Superior temporal gyrus (tissue), 1 donor: Measurements from ENCODE around the gene PECR.
"Not testable (repeated sequence)": the region's sequence is repeated elsewhere in the genome, so short reads cannot be mapped to it uniquely, and the experiment has no call there.

Source experiments
- DNase-seq: peaks from one replicate; pipeline ENCODE4 v3.0.0-alpha.2; 2016; ENCODE audit errors: extremely low spot score

Gene PECR

DNA sequence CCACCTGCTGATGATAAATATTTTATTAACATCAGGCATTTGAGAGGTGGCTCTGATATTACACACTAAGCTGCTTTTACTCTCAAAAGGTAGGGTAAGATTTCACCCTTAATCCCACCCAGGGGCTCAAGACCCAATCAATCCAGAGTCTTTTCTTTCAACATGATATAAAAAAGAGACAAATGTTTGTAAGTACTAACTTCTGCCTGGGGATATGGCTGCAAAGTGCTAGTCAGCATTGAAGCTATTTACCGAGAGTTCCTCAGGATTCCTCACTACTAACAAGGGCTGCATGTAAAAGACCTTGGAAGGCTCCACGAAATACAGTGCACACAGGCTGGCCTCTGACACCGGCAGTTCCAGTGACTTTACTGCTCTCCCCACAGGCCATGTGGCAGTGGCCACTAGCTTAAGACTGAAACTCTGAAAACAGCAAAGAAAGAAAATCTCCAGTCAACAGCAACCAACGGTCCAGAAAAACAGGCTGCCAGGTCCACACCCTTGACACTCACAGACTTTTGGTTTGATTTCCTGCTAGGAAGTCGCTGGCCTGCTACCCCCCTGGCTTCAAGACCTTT, 79.4 kb downstream of the PECR start:
- DNase-seq, result no peak

DNA sequence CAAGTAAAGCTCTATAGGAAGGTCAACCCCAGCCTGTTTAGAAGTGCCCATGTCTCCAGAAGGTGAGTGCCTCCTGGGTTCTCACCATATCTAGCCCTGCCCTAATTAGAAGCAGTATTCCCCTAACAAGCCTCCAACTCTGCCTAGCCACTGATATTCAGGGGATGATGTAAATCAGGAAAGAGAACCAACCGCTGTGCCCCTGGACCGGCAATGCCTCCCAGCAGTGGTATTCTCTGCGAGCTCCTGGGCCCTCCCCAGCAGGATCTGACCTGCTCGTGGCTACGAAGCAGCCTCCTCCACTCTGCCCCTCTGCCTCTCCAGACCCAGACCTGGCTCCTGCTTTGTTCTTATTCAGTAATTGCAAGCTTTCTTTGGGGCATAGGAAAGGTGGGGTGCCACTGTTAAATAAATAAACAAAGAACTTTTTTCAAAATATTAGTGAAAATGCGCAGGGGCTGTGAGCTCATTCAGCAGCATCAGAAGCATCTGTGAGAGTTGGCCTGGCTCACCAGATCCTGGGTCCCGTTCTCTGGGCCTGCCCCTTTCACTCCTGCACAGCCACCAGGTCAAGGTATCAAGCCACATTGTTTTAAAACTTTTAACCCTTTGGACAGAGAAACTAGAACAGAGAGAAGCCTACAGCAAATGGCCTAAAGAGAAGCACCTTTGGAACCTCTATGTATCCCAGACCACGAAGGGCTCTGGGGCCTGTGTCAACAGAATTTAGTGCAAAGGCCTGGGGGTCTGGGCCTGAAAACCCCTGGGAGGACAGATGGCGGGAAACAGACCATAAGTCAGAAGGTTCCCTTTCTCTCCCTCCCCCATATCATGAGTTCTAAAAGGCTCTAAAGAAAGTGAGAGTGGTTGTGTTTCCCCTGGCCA, 80.2 kb downstream of the PECR start:
- DNase-seq, result no peak

DNA sequence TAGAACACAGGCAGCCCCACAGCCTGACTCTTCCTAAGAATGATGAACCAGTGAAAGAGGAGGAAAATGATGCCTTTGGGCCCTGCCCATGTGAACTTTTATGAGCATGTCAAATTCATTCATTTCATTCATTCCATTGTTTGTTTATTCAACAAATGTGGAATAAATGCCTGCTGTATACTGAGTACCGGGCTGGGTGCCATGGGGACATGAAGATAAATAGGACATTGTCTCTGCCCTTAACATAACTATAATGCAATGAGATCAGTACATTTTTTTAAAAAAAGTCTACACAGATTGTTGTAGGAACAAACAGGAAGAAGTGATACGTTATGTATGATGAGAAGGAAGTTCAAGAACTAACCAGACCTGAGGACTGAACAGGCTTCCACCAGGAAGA, 83.0 kb downstream of the PECR start:
- peak; percentile 81 for DNase-seq

DNA sequence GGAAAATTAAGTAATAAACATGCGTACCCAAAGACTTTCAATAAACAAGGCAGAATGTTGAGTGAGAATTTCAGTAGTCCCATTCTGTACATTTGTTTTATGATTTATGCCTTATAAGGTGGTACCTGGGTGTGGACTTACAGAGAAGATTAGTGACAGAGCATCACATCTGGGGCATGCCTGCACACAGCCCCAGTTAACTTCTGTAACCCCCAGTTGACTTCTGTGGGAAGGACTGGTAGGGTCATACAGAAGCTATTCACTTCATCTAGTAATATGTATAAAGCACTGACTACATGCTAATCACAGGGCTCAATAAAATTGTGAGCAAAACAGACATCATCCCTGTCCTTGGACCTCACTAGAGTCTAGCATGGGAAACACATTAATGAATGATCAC, 84.4 kb downstream of the PECR start:
- no peak for DNase-seq

DNA sequence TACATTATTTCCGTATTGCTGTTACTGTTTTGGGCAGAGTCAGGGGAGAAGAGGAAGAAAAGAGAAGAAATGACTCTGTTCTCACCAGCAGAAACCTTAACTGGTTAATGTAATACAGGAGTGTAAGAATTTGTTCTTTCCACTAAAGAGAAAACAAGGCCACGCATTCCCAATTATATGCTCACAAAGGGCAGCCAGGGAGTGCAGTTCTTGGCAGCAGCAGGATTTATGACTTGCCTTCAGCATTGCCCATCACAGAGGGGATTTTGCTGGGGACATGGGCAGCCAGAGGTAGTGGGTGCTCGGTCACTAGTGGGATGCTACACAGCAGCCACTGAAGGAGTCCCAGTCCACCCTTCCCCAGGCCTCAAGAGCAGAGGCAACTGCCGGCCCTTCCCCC, 86.7 kb downstream of the PECR start:
- DNase-seq, result no peak

DNA sequence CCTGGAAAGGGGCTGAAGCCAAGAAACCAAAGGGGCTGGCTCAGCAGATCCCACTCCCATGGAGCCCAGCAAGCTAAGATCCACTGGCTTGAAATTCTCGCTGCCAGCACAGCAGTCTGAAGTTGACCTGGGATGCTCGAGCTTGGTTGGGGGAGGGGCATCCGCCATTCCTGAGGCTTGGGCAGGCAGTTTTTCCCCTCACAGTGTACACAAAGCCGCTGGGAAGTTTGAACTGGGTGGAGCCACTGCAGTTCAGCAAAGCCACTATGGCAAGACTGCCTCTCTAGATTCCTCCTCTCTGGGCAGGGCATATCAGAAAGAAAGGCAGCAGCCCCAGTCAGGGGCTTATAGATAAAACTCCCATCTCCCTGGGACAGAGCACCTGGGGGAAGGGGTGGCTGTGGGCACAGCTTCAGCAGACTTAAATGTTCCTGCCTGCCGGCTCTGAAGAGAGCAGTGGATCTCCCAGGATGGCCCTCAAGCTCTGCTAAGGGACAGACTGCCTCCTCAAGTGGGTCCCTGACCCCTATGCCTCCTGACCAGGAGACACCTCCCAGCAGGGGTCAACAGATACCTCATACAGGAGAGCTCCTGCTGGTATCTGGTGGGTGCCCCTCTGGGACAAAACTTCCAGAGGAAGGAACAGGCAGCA, 92.9 kb downstream of the PECR start:
- not testable (repeated sequence) for DNase-seq
